ENCODE measurements around the gene TRIM9.
"Not testable (repeated sequence)": the region's sequence is repeated elsewhere in the genome, so short reads cannot be mapped to it uniquely, and the experiment has no call there.

The TRIM9 gene

GRCh38 chr14:50961605-50962221 is 133.2 kb downstream of the TRIM9 start:
- no peak for TF ChIP-seq CTCF (IDR thresholded peaks at IDR 0.05; ENCODE audit: borderline replicate concordance, control extremely low read depth, extremely low read depth, insufficient read depth, missing control alignments)

GRCh38 chr14:50957296-50957695 is 137.6 kb downstream of the TRIM9 start:
- no peak for TF ChIP-seq CTCF (IDR thresholded peaks at IDR 0.05; ENCODE audit: borderline replicate concordance, control extremely low read depth, extremely low read depth, insufficient read depth, missing control alignments)
- in situ Hi-C loops (cut with MboI; ENCODE audit: low sequenced_read_pairs, unreplicated experiment): no loop called here
- no peak for DNase-seq (ENCODE audit: low spot score)

More at GRCh38 chr14:50961605-50962221, 133.2 kb downstream of the TRIM9 start:
- DNase-seq (ENCODE audit: low spot score): no peak
- in situ Hi-C loops (cut with MboI; ENCODE audit: low sequenced_read_pairs, unreplicated experiment): no loop called here

- in situ Hi-C loops (cut with MboI; ENCODE audit: low sequenced_read_pairs, unreplicated experiment): not testable (repeated sequence)
These were observed 138.5 kb downstream of the TRIM9 start for GRCh38 chr14:50956421-50956820.

GRCh38 chr14:50955373-50956043 is 139.4 kb downstream of the TRIM9 start:
- in situ Hi-C loops (cut with MboI; ENCODE audit: low sequenced_read_pairs, unreplicated experiment): no loop called here
- TF ChIP-seq CTCF (IDR thresholded peaks at IDR 0.05; ENCODE audit: borderline replicate concordance, control extremely low read depth, extremely low read depth, insufficient read depth, missing control alignments): no peak
- peak; percentile 44 for DNase-seq (ENCODE audit: low spot score)

More at GRCh38 chr14:50956421-50956820, 138.5 kb downstream of the TRIM9 start:
- not testable (repeated sequence) for DNase-seq (ENCODE audit: low spot score)

- in situ Hi-C loops (cut with MboI; ENCODE audit: low sequenced_read_pairs, unreplicated experiment): no loop called here
- DNase-seq (ENCODE audit: low spot score): peak; percentile 56
- peak; percentile 42 for TF ChIP-seq CTCF (IDR thresholded peaks at IDR 0.05; ENCODE audit: borderline replicate concordance, control extremely low read depth, extremely low read depth, insufficient read depth, missing control alignments)
These were observed 140.0 kb downstream of the TRIM9 start for GRCh38 chr14:50954811-50955372.

- DNase-seq (ENCODE audit: low spot score): no peak
- no peak for TF ChIP-seq CTCF (IDR thresholded peaks at IDR 0.05; ENCODE audit: borderline replicate concordance, control extremely low read depth, extremely low read depth, insufficient read depth, missing control alignments)
- in situ Hi-C loops (cut with MboI; ENCODE audit: low sequenced_read_pairs, unreplicated experiment): no loop called here
These were observed 141.4 kb downstream of the TRIM9 start for GRCh38 chr14:50953502-50953901.

- in situ Hi-C loops (cut with MboI; ENCODE audit: low sequenced_read_pairs, unreplicated experiment): no loop called here
- DNase-seq (ENCODE audit: low spot score): no peak
- no peak for TF ChIP-seq CTCF (IDR thresholded peaks at IDR 0.05; ENCODE audit: borderline replicate concordance, control extremely low read depth, extremely low read depth, insufficient read depth, missing control alignments)
These were observed 143.9 kb downstream of the TRIM9 start for GRCh38 chr14:50951032-50951431.
